Adrenal gland (tissue), 12 donors: ENCODE measurements around the gene SETBP1. TPM values are rescaled to one million over a fixed set of nuclear protein-coding genes. Genes with fewer than 3 reads are reported as not detected.

Experiments
- DNase-seq, 7 donors: peaks; one replicate each; pipeline ENCODE4 v3.0.0-alpha.2; 2019 to 2020
- H3K27ac ChIP-seq, 5 donors: fragments of 200-600 bp; sonication (generic) in 4 of 5; 1 replicate in 3 of 5; 2 replicates in 2 of 5; pipeline versions ENCODE4 v1.5.1 to v1.8.0; 2016 to 2020; ENCODE audit warnings: mild to moderate bottlenecking in 1 of 5
- H3K27me3 ChIP-seq: fragments of 200-600 bp; 2 replicates; pipeline ENCODE4 v1.8.0; 2021
- H3K36me3 ChIP-seq, 2 donors: fragments of 200-600 bp; replicated peaks in 1 of 2; 1 replicate in 1 of 2; 2 replicates in 1 of 2; pipeline versions ENCODE4 v1.5.1 to v1.8.0; 2018 to 2022
- H3K4me1 ChIP-seq, 2 donors: fragments of 200-600 bp; replicated peaks in 1 of 2; 1 replicate in 1 of 2; 2 replicates in 1 of 2; pipeline versions ENCODE4 v1.5.1 to v1.8.0; 2018 to 2021
- H3K4me3 ChIP-seq, 4 donors: fragments of 200-600 bp; sonication (generic) in 3 of 4; one replicate each; pipeline ENCODE4 v1.5.1; 2016 to 2018
- H3K9me3 ChIP-seq, 3 donors: fragments of 200-600 bp; sonication (generic) in 1 of 3; replicated peaks in 1 of 3; 1 replicate in 2 of 3; 2 replicates in 1 of 3; pipeline versions ENCODE4 v1.5.1 to v1.8.0; 2016 to 2021
- CTCF ChIP-seq, 6 experiments: fragments of 450-650 bp in 4 of 6; fragments of 200-600 bp in 2 of 6; sonication (generic) in 1 of 6; IDR thresholded peaks; 1 replicate in 5 of 6; 2 replicates in 1 of 6; pipeline versions ENCODE4 v1.5.1 to v1.8.0; 2016 to 2021; ENCODE audit warnings: antibody characterized with exemption in 6 of 6, mild to moderate bottlenecking in 2 of 6, moderate library complexity in 1 of 6
- POLR2A ChIP-seq, 2 donors: fragments of 450-650 bp; IDR thresholded peaks; one replicate each; pipeline ENCODE4 v1.6.1; 2017; ENCODE audit warnings: antibody characterized with exemption in 2 of 2, mild to moderate bottlenecking in 2 of 2, moderate library complexity in 1 of 2
- WGBS, 4 donors: extraction: QIAGEN DNeasy Blood & Tissue Kit in 2 of 4; methylation state at CpG; one replicate each; pipeline versions ENCODE4 v1.1.5 to v1.1.7; 2013 to 2017; 5-methylcytosine and 5-hydroxymethylcytosine counted together
- intact Hi-C, 2 donors: fragments of 100-400 bp; cut with DNase I; formaldehyde crosslinking; loops; one replicate each; pipeline versions ENCODE4 v1.14.1 to v1.15.0; 2022 to 2023
- polyA plus RNA-seq, 3 donors: library from polyadenylated mRNA; stranded (reverse); fragments of 200-250 nt in 2 of 3; fragments of 350-450 nt in 1 of 3; fragmentation: Illumina TruSeq in 1 of 3; extraction: RNeasy Lipid Tissue Mini Kit (QIAGEN cat#74804) in 1 of 3; gene quantifications; one replicate each; pipeline ENCODE4 v1.2.3, GENCODE V29; 2013 to 2014
- total RNA-seq, 9 donors: library from RNA; depleted of rRNA in 4 of 9; stranded (reverse); fragments of >200 nt in 4 of 9; fragments of 120-200 nt in 1 of 9; fragmentation: NEBNext Ultra II Directional in 1 of 9; extraction: Animal tissue kit (Norgen Biotek cat#: 25700) in 1 of 9; gene quantifications; one replicate each; pipeline versions ENCODE4 v1.1.0 to v1.2.4, GENCODE V29; 2013 to 2023
- donor health status: healthy with polysubstance abuse.
- donor health status: Bipolar disorder and iron deficiency.
- donor health status: DM: yes; HTN: yes; CAD: no.
- donor health status: DM: no; HTN: no; CAD: no.
- donor health status: DM: no; HTN: no; CAD: no.
- donor health status: DM: yes; HTN: yes; CAD: no.

Gene SETBP1
- total and polyA plus RNA-seq, 12 donors, result 1.2 to 18.0 (median 9.4) TPM

GRCh38 chr18:44950685-44951195 is 270.1 kb downstream of the SETBP1 start:
- Histone ChIP-seq H3K4me3 (no peak overlapping the region), H3K36me3 (no peaks in the 10 kb centered on the region), H3K9me3 (no peaks in the 10 kb centered on the region), H3K27ac (no peak overlapping the region), H3K27me3 (no peaks in the 10 kb centered on the region), H3K4me1 (no peaks in the 10 kb centered on the region)
- 80 to 88% (median 84%) methylated on average over 13 of the region's 13 CpGs for WGBS, 4 donors
- intact Hi-C loops, result no loop called here
- TF ChIP-seq CTCF (IDR thresholded peaks at IDR 0.05), result no peak
- TF ChIP-seq POLR2A (IDR thresholded peaks at IDR 0.05), result no peak
- no peak for DNase-seq

- Histone ChIP-seq H3K27ac (no peak overlapping the region), H3K27me3 (no peaks in the 10 kb centered on the region), H3K4me3 (no peak overlapping the region), H3K36me3 (no peaks in the 10 kb centered on the region), H3K4me1 (no peaks in the 10 kb centered on the region), H3K9me3 (no peaks in the 10 kb centered on the region)
- intact Hi-C loops, result no loop called here
- WGBS, 4 donors, result 84 to 92% (median 90%) methylated on average over 7 to 14 of the region's 14 CpGs
- DNase-seq, result no peak
- TF ChIP-seq CTCF (IDR thresholded peaks at IDR 0.05) (no peak), POLR2A (IDR thresholded peaks at IDR 0.05) (no peak)
Measured at GRCh38 chr18:44951748-44952147, 271.1 kb downstream of the SETBP1 start.

- no peaks in the 10 kb centered on the region for H3K36me3 ChIP-seq
- intact Hi-C loops, result no loop called here
- H3K27me3 ChIP-seq, result no peaks in the 10 kb centered on the region
- H3K9me3 ChIP-seq, result no peaks in the 10 kb centered on the region
- WGBS, 4 donors, result 0 to 41% (median 17%) methylated on average over 1 of the region's 1 CpG
- no peak for DNase-seq
- H3K4me3 ChIP-seq, result no peak overlapping the region
- H3K4me1 ChIP-seq, result peaks cover 0 to 5% of the 10 kb centered on the region in 2 donors
- H3K27ac ChIP-seq, result no peak overlapping the region
- TF ChIP-seq CTCF (IDR thresholded peaks at IDR 0.05), result no peak
- no peak for TF ChIP-seq POLR2A (IDR thresholded peaks at IDR 0.05)
Measured at GRCh38 chr18:44954257-44954656, 273.6 kb downstream of the SETBP1 start.

- WGBS, 4 donors, result 47 to 52% (median 49%) methylated on average over 1 of the region's 1 CpG
- DNase-seq, result no peak
- no peak for TF ChIP-seq CTCF (IDR thresholded peaks at IDR 0.05)
- no peak for TF ChIP-seq POLR2A (IDR thresholded peaks at IDR 0.05)
Measured at GRCh38 chr18:44955825-44956224, 275.1 kb downstream of the SETBP1 start.

More at GRCh38 chr18:44955825-44956224, 275.1 kb downstream of the SETBP1 start:
- intact Hi-C loops, result no loop called here
- Histone ChIP-seq H3K4me3 (no peak overlapping the region), H3K4me1 (peaks cover 0 to 5% of the 10 kb centered on the region in 2 donors), H3K27me3 (no peaks in the 10 kb centered on the region), H3K36me3 (no peaks in the 10 kb centered on the region), H3K27ac (no peak overlapping the region), H3K9me3 (no peaks in the 10 kb centered on the region)
